GM21381 (cell line): ENCODE results near the gene AKR1C3.
"Not testable (repeated sequence)": the region's sequence is repeated elsewhere in the genome, so short reads cannot be mapped to it uniquely, and the experiment has no call there.

Source experiments
- ATAC-seq: cut with Tn5 transposase; IDR thresholded peaks from one replicate; pipeline ENCODE4 v1.9.1; 2021; ENCODE audit warnings: mild to moderate bottlenecking, moderate library complexity; ENCODE audit not compliant: unreplicated experiment

Gene AKR1C3

GRCh38 chr10:5094265-5095205 is at the start of gene AKR1C3:
AKR1C3 (plus strand) TSS chr10:5094414; CDS start chr10:5094445, 31 bp downstream.
- no peak for ATAC-seq

- no peak for ATAC-seq
These were observed 49.1 kb upstream of the AKR1C3 start for GRCh38 chr10:5045095-5045494.

GRCh38 chr10:5046410-5046809 is 47.8 kb upstream of the AKR1C3 start:
- ATAC-seq, result no peak

- not testable (repeated sequence) for ATAC-seq
These were observed 47.2 kb upstream of the AKR1C3 start for GRCh38 chr10:5047055-5047454.

- no peak for ATAC-seq
These were observed 46.1 kb upstream of the AKR1C3 start for GRCh38 chr10:5047912-5048628.

- ATAC-seq, result not testable (repeated sequence)
These were observed 41.2 kb upstream of the AKR1C3 start for GRCh38 chr10:5052951-5053500.

GRCh38 chr10:5054831-5055230 is 39.4 kb upstream of the AKR1C3 start:
- ATAC-seq, result not testable (repeated sequence)

GRCh38 chr10:5059267-5059666 is 34.9 kb upstream of the AKR1C3 start:
- ATAC-seq, result not testable (repeated sequence)

GRCh38 chr10:5060791-5061190 is 33.4 kb upstream of the AKR1C3 start:
- not testable (repeated sequence) for ATAC-seq

GRCh38 chr10:5064656-5065055 is 29.6 kb upstream of the AKR1C3 start:
- ATAC-seq, result no peak

- no peak for ATAC-seq
These were observed 25.8 kb upstream of the AKR1C3 start for GRCh38 chr10:5068274-5068984.

- ATAC-seq, result no peak
These were observed 23.4 kb upstream of the AKR1C3 start for GRCh38 chr10:5070648-5071410.

- ATAC-seq, result no peak
These were observed 22.6 kb upstream of the AKR1C3 start for GRCh38 chr10:5071411-5072198.

GRCh38 chr10:5073659-5074058 is 20.6 kb upstream of the AKR1C3 start:
- ATAC-seq, result no peak

- no peak for ATAC-seq
These were observed 17.6 kb upstream of the AKR1C3 start for GRCh38 chr10:5076615-5077014.

- no peak for ATAC-seq
These were observed 15.6 kb upstream of the AKR1C3 start for GRCh38 chr10:5078547-5079180.

GRCh38 chr10:5079306-5079830 is 14.8 kb upstream of the AKR1C3 start:
- ATAC-seq, result no peak

GRCh38 chr10:5079836-5080235 is 14.4 kb upstream of the AKR1C3 start:
- ATAC-seq, result no peak

- no peak for ATAC-seq
These were observed 13.1 kb upstream of the AKR1C3 start for GRCh38 chr10:5081091-5081490.
